CD4-positive, alpha-beta T cell (primary cell): Measurements from ENCODE around the gene AMACR. TPM values are rescaled to one million over a fixed set of nuclear protein-coding genes. Genes with fewer than 3 reads are reported as not detected.

Source experiments
- ATAC-seq: fragments of 200-7000 bp; cut with Tn5 transposase; one replicate; pipeline ENCODE4 v1.10.0; 2022; ENCODE audit warnings: mild to moderate bottlenecking; ENCODE audit not compliant: poor library complexity
- CTCF ChIA-PET: fragments of 350-600 bp; sonication (Branson Sonifier 250); formaldehyde crosslinking; loops from one replicate; lab custom pipeline; 2021; ENCODE audit warnings: antibody characterized with exemption, inconsistent platforms; lab: Charles Lee
- POLR2A ChIA-PET: fragments of 350-600 bp; sonication (Branson Sonifier 250); formaldehyde crosslinking; loops from one replicate; lab custom pipeline; 2021; ENCODE audit warnings: antibody characterized with exemption, inconsistent platforms; lab: Charles Lee
- DNase-seq, 14 experiments: peaks; one replicate each; pipeline ENCODE4 v3.0.0-alpha.2; 2013 to 2020; ENCODE audit warnings: mixed read lengths in 2 of 14
- H3K27ac ChIP-seq, 2 donors: one replicate each; pipeline versions ENCODE4 v1.5.1 to v1.7.0; 2013; ENCODE audit warnings: low read length in 2 of 2, low read depth in 1 of 2, mild to moderate bottlenecking in 1 of 2
- H3K27me3 ChIP-seq, 2 experiments: 1 replicate in 1 of 2; 2 replicates in 1 of 2; pipeline versions ENCODE4 v1.6.1 to v1.7.0; 2013; ENCODE audit warnings: low read length in 2 of 2, control low read depth in 1 of 2, mild to moderate bottlenecking in 1 of 2, moderate library complexity in 1 of 2; ENCODE audit not compliant: insufficient read depth in 2 of 2, control insufficient read depth in 1 of 2
- H3K36me3 ChIP-seq: one replicate; pipeline ENCODE4 v1.6.1; 2013; ENCODE audit warnings: low read length, control low read depth; ENCODE audit not compliant: insufficient read depth
- H3K4me1 ChIP-seq: one replicate; pipeline ENCODE4 v1.6.1; 2013; ENCODE audit warnings: low read length, control low read depth; ENCODE audit not compliant: insufficient read depth
- H3K4me3 ChIP-seq: one replicate; pipeline ENCODE4 v1.5.1; 2013; ENCODE audit warnings: mild to moderate bottlenecking, low read length, moderate library complexity
- H3K9me3 ChIP-seq, 2 experiments: 1 replicate in 1 of 2; 2 replicates in 1 of 2; pipeline versions ENCODE4 v1.6.1 to v1.7.0; 2013; ENCODE audit warnings: low read length in 2 of 2, mild to moderate bottlenecking in 2 of 2, control low read depth in 1 of 2, moderate library complexity in 1 of 2; ENCODE audit not compliant: control insufficient read depth in 1 of 2, insufficient read depth in 1 of 2
- H3K27ac Mint-ChIP-seq: one replicate; pipeline ENCODE4 v1.8.0; 2020; ENCODE audit warnings: mixed read lengths
- H3K27me3 Mint-ChIP-seq: one replicate; pipeline ENCODE4 v1.8.0; 2021; ENCODE audit warnings: mixed read lengths
- H3K36me3 Mint-ChIP-seq: one replicate; pipeline ENCODE4 v1.8.0; 2021; ENCODE audit warnings: low read depth, mixed read lengths
- H3K4me1 Mint-ChIP-seq: one replicate; pipeline ENCODE4 v1.8.0; 2021; ENCODE audit warnings: low read depth, mixed read lengths
- H3K4me3 Mint-ChIP-seq: one replicate; pipeline ENCODE4 v1.8.0; 2020; ENCODE audit warnings: mild to moderate bottlenecking, mixed read lengths
- H3K9me3 Mint-ChIP-seq: one replicate; pipeline ENCODE4 v1.8.0; 2020; ENCODE audit warnings: mixed read lengths
- CTCF ChIP-seq: fragments of 200-600 bp; IDR thresholded peaks from one replicate; pipeline ENCODE4 v1.8.0; 2022; ENCODE audit warnings: antibody characterized with exemption, mild to moderate bottlenecking
- intact Hi-C, 2 experiments: fragments of 100-400 bp; cut with DNase I in 1 of 2; cut with micrococcal nuclease in 1 of 2; formaldehyde crosslinking; loops; one replicate each; pipeline versions ENCODE4 v1.15.1 to v1.9.0; 2023 to 2025; cut with DNase I, micrococcal nuclease
- total RNA-seq, 174 experiments: library from RNA in 2 of 174; stranded (reverse) in 2 of 174; gene quantifications; one replicate each; pipeline ENCODE4 v1.2.3 and lab custom pipeline; 2021 to 2026

AMACR gene
- total RNA-seq, 2 experiments from 2014 or later, result 1.3 to 1.4 TPM

GRCh38 chr5:34022121-34022705, 14.4 kb upstream of the AMACR start:
- H3K27me3 ChIP-seq, result no peaks in the 10 kb centered on the region

GRCh38 chr5:34021334-34021733, 13.5 kb upstream of the AMACR start:
- H3K36me3 Mint-ChIP-seq, result peaks cover 40% of the 10 kb centered on the region
- no peaks in the 10 kb centered on the region for H3K9me3 Mint-ChIP-seq
- Histone ChIP-seq H3K36me3 (peaks cover 10% of the 10 kb centered on the region), H3K4me3 (no peak overlapping the region), H3K9me3 (no peaks in the 10 kb centered on the region), H3K27ac (no peak overlapping the region), H3K4me1 (peaks cover 7% of the 10 kb centered on the region), H3K27me3 (no peaks in the 10 kb centered on the region)
- no peak for ATAC-seq
- H3K27ac Mint-ChIP-seq, result peak overlapping the region; percentile 82
- peaks cover 25% of the 10 kb centered on the region for H3K4me1 Mint-ChIP-seq
- intact Hi-C loops, result no loop called here
- no peak overlapping the region for H3K4me3 Mint-ChIP-seq
- no peak for DNase-seq
- ChIA-PET CTCF (no interaction called here), POLR2A (interaction anchor here (0.9 to 1.3 kb wide), 2 partner anchors 13 kb away, joined by 6 to 15 read pairs; partner anchors contain the start of gene AMACR)
- no peak for TF ChIP-seq CTCF
- no peaks in the 10 kb centered on the region for H3K27me3 Mint-ChIP-seq

More at GRCh38 chr5:34022121-34022705, 14.4 kb upstream of the AMACR start:
- H3K36me3 Mint-ChIP-seq, result peaks cover 40% of the 10 kb centered on the region
- peak overlapping the region; percentile 82 for H3K27ac Mint-ChIP-seq
- peaks cover 10% of the 10 kb centered on the region for H3K36me3 ChIP-seq
- no peak overlapping the region for H3K27ac ChIP-seq
- no peak for TF ChIP-seq CTCF
- no peaks in the 10 kb centered on the region for H3K27me3 Mint-ChIP-seq
- peaks cover 25% of the 10 kb centered on the region for H3K4me1 Mint-ChIP-seq
- CTCF ChIA-PET, result no interaction called here
- POLR2A ChIA-PET, result interaction anchor here (1.3 kb wide), 1 partner anchor 14 kb away, joined by 15 read pairs; the partner anchor contains the start of gene AMACR
- intact Hi-C loops, result no loop called here
- DNase-seq (peak in 3 of 14 experiments; percentile 15 to 41 (median 21)), ATAC-seq (peak; percentile 46)
- no peak overlapping the region for H3K4me3 Mint-ChIP-seq
- H3K9me3 Mint-ChIP-seq, result no peaks in the 10 kb centered on the region
- no peaks in the 10 kb centered on the region for H3K9me3 ChIP-seq
- H3K4me1 ChIP-seq, result peaks cover 7% of the 10 kb centered on the region
- no peak overlapping the region for H3K4me3 ChIP-seq

- TF ChIP-seq CTCF, result no peak
- no peak overlapping the region for H3K27ac ChIP-seq
- ATAC-seq (no peak), DNase-seq (no peak)
- no peaks in the 10 kb centered on the region for H3K9me3 ChIP-seq
- no peaks in the 10 kb centered on the region for H3K27me3 ChIP-seq
- POLR2A ChIA-PET, result interaction anchor here (0.9 kb wide), 1 partner anchor 12 kb away, joined by 6 read pairs; the partner anchor contains the start of gene AMACR
- peaks cover 25% of the 10 kb centered on the region for H3K4me1 Mint-ChIP-seq
- H3K4me1 ChIP-seq, result peaks cover 7% of the 10 kb centered on the region
- no peaks in the 10 kb centered on the region for H3K27me3 Mint-ChIP-seq
- H3K9me3 Mint-ChIP-seq, result no peaks in the 10 kb centered on the region
- CTCF ChIA-PET, result no interaction called here
- H3K27ac Mint-ChIP-seq, result peak overlapping the region; percentile 82
- H3K4me3 Mint-ChIP-seq, result no peak overlapping the region
- intact Hi-C loops, result no loop called here
- H3K36me3 Mint-ChIP-seq, result peaks cover 40% of the 10 kb centered on the region
- peaks cover 10% of the 10 kb centered on the region for H3K36me3 ChIP-seq
- no peak overlapping the region for H3K4me3 ChIP-seq
Observed at GRCh38 chr5:34020726-34021125, 12.9 kb upstream of the AMACR start.
